PC-3 (cell line): ENCODE measurements around the gene CCDC92B.

Experiments used
- CTCF ChIP-seq: fragments of 300-600 bp; sonication (generic); conservative IDR thresholded peaks from 2 replicates; pipeline ENCODE4 v1.5.1; 2017; ENCODE audit warnings: antibody characterized with exemption, low read depth, mild to moderate bottlenecking, low read length
- EZH2 ChIP-seq: fragments of 300-600 bp; sonication (generic); IDR thresholded peaks from one replicate; pipeline ENCODE4 v1.6.1; 2017; ENCODE audit warnings: antibody characterized with exemption, mild to moderate bottlenecking, low read length; ENCODE audit not compliant: unreplicated experiment

DNA sequence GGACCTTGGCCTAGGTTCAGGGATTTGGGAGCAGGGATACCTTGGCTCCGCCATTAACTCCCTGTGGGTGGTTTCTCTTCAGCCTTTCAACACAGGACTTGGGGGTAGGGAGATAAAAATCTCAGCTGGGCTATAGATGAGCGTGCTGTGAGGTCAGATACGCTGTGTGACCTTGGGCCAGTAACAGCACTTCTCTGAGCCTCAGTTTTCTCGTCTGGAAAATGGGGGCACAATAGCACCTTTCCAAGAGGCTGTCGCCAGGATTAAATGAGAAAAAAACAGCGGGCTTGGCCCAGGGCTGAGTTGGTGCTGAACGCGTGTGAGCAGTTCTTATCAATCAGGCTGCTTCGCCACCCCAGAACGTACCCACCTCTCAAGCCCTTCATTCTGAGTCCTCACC is 17.6 kb downstream of the CCDC92B start:
- TF ChIP-seq EZH2 (no peak), CTCF (no peak)
